Right lobe of liver (tissue), 4 donors: ENCODE measurements around the gene SEMA3E.

ENCODE experiments used
- CTCF ChIP-seq, 4 donors: fragments of 200-600 bp in 3 of 4; fragments of 450-650 bp in 1 of 4; IDR thresholded peaks; one replicate each; pipeline versions ENCODE4 v1.5.1 to v1.8.0; 2016 to 2022; ENCODE audit warnings: antibody characterized with exemption in 4 of 4, mild to moderate bottlenecking in 2 of 4
- POLR2A ChIP-seq: fragments of 450-650 bp; IDR thresholded peaks from one replicate; pipeline ENCODE4 v1.6.1; 2017; ENCODE audit warnings: antibody characterized with exemption, mild to moderate bottlenecking
- donor health status: DM: no; HTN: no; CAD: no.
- donor health status: DM: no; HTN: no; CAD: no.
- donor health status: DM: no; HTN: yes; CAD: no.

- TF ChIP-seq CTCF (IDR thresholded peaks at IDR 0.05) (no peak), POLR2A (no peak)
Observed at GRCh38 chr7:83614112-83614511, 34.8 kb downstream of the SEMA3E start.
